Colon (tissue), 2 donors: ENCODE results near the gene GDF11.

ENCODE experiments used
- FAIRE-seq: peaks from 2 replicates; lab custom pipeline; 2012; peaks lifted over from hg19 to GRCh38; lab: Jason Lieb, UNC
- donor health status: control.
- donor health status: control.

Gene GDF11

DNA sequence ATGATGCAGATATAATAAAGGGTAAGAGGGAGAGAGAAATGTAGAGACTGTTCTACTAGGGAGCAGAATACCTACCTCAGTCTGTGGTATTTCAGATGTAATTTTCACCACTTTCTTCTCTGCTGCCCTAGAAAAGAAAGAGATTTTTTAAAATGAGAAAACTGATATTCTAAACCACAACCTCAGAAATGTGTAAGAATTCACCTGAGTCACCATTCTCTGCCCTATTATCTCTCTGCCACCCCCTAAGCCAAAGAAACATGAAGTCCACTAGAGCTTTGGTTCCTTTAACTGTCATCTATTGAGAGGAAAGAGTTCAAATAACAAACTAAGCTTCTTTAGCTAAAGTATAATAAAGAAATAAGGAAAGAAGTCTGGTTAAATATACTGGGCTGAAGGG is 53.0 kb downstream of the GDF11 start:
- FAIRE-seq = no peak

DNA sequence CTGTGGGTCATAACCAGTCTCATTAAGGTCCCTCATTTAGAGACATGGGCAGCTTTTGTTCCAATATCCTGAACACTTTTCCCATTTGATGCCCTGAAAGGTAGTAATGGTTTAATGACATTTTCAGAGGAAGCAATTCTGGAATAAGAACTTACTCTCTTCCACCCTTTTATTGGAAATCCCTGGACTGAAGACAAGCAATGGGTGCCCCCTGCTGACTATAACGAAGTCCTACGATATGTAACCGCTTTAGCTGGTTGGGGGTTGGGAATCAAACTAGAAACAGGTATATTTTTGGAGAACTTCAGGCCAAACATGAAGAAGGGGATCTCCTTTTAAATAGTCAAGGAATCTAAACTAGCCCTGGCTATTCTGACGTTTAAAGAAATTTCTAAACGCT is 54.1 kb downstream of the GDF11 start:
- no peak for FAIRE-seq

DNA sequence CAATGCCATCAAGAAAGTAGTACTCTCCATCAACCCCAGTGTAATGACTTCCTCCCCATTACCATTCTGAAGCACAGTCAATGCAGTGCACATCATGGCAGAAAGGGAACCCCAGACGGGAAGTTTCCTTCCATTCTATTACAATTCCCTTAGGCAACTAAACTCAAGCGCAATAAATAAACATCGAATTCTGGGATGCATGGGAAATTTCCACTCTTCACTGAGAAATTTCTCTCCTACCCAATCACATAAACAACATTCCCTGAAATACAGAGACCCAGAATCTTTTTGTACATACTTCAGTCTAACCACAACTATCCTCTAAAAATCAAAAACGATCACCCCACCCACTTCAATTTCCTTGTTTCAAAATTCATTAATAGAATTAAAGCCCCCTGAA is 54.6 kb downstream of the GDF11 start:
- no peak for FAIRE-seq
